ENCODE data around the gene GXYLT2.

Gene GXYLT2

GRCh38 chr3:72959336-72959735 lies 71.5 kb downstream of the GXYLT2 start:
- TF ChIP-seq SIN3A (IDR thresholded peaks at IDR 0.05; ENCODE audit: borderline replicate concordance, insufficient read depth, low read length) (no peak), TAF1 (IDR thresholded peaks at IDR 0.05; ENCODE audit: borderline replicate concordance, insufficient read depth, low read length) (no peak), POLR2AphosphoS5 (IDR thresholded peaks at IDR 0.05; ENCODE audit: low read depth, low read length) (no peak), FOXP2 (optimal IDR thresholded peaks at IDR 0.05; ENCODE audit: borderline replicate concordance, extremely low read depth, extremely low read length, insufficient read depth) (no peak)
- TF ChIP-seq, protein P1, sequence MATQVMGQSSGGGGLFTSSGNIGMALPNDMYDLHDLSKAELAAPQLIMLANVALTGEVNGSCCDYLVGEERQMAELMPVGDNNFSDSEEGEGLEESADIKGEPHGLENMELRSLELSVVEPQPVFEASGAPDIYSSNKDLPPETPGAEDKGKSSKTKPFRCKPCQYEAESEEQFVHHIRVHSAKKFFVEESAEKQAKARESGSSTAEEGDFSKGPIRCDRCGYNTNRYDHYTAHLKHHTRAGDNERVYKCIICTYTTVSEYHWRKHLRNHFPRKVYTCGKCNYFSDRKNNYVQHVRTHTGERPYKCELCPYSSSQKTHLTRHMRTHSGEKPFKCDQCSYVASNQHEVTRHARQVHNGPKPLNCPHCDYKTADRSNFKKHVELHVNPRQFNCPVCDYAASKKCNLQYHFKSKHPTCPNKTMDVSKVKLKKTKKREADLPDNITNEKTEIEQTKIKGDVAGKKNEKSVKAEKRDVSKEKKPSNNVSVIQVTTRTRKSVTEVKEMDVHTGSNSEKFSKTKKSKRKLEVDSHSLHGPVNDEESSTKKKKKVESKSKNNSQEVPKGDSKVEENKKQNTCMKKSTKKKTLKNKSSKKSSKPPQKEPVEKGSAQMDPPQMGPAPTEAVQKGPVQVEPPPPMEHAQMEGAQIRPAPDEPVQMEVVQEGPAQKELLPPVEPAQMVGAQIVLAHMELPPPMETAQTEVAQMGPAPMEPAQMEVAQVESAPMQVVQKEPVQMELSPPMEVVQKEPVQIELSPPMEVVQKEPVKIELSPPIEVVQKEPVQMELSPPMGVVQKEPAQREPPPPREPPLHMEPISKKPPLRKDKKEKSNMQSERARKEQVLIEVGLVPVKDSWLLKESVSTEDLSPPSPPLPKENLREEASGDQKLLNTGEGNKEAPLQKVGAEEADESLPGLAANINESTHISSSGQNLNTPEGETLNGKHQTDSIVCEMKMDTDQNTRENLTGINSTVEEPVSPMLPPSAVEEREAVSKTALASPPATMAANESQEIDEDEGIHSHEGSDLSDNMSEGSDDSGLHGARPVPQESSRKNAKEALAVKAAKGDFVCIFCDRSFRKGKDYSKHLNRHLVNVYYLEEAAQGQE (IDR thresholded peaks at IDR 0.05; ENCODE audit: insufficient read depth in 1 of 2, low read depth in 2 of 2, low read length in 2 of 2), result no peak

GRCh38 chr3:72960812-72961518 lies 73.1 kb downstream of the GXYLT2 start:
- TF ChIP-seq POLR2AphosphoS5 (IDR thresholded peaks at IDR 0.05; ENCODE audit: low read depth, low read length), result no peak
- TF ChIP-seq, protein P1 (IDR thresholded peaks at IDR 0.05; ENCODE audit: insufficient read depth in 1 of 2, low read depth in 2 of 2, low read length in 2 of 2), result no peak
- no peak for TF ChIP-seq SIN3A (IDR thresholded peaks at IDR 0.05; ENCODE audit: borderline replicate concordance, insufficient read depth, low read length)
- no peak for TF ChIP-seq FOXP2 (optimal IDR thresholded peaks at IDR 0.05; ENCODE audit: borderline replicate concordance, extremely low read depth, extremely low read length, insufficient read depth)
- no peak for TF ChIP-seq TAF1 (IDR thresholded peaks at IDR 0.05; ENCODE audit: borderline replicate concordance, insufficient read depth, low read length)

DNA sequence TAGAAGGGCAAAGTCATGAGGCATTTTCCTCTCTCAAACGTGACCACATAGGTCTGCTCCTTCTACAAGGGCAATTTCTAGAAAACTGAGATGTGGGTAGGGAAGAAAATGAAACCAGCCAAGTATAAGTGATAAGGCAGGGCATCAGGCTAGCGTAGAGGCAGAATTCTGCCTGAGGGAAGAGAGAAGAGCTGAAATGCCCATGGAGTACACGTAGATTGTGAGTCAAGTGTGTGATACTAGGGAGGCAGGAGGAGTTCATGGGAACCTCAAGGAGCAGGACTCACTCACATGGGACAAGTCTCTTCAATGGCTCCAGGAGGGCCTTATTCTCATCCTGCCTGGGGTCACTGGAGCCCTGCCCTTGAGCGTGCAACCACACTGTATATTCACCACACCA lies 73.9 kb downstream of the GXYLT2 start:
- TF ChIP-seq SIN3A (IDR thresholded peaks at IDR 0.05; ENCODE audit: borderline replicate concordance, insufficient read depth, low read length) (no peak), TAF1 (IDR thresholded peaks at IDR 0.05; ENCODE audit: borderline replicate concordance, insufficient read depth, low read length) (no peak), FOXP2 (optimal IDR thresholded peaks at IDR 0.05; ENCODE audit: borderline replicate concordance, extremely low read depth, extremely low read length, insufficient read depth) (no peak), POLR2AphosphoS5 (IDR thresholded peaks at IDR 0.05; ENCODE audit: low read depth, low read length) (no peak)
- TF ChIP-seq, protein P1 (IDR thresholded peaks at IDR 0.05; ENCODE audit: insufficient read depth in 1 of 2, low read depth in 2 of 2, low read length in 2 of 2), result no peak

GRCh38 chr3:72962317-72962716 lies 74.5 kb downstream of the GXYLT2 start:
- TF ChIP-seq, protein P1 (IDR thresholded peaks at IDR 0.05; ENCODE audit: insufficient read depth in 1 of 2, low read depth in 2 of 2, low read length in 2 of 2), result no peak
- TF ChIP-seq TAF1 (IDR thresholded peaks at IDR 0.05; ENCODE audit: borderline replicate concordance, insufficient read depth, low read length), result no peak
- no peak for TF ChIP-seq POLR2AphosphoS5 (IDR thresholded peaks at IDR 0.05; ENCODE audit: low read depth, low read length)
- no peak for TF ChIP-seq SIN3A (IDR thresholded peaks at IDR 0.05; ENCODE audit: borderline replicate concordance, insufficient read depth, low read length)
- no peak for TF ChIP-seq FOXP2 (optimal IDR thresholded peaks at IDR 0.05; ENCODE audit: borderline replicate concordance, extremely low read depth, extremely low read length, insufficient read depth)
